ENCODE measurements around the gene BCL2. TPM values are rescaled to one million over a fixed set of nuclear protein-coding genes. Genes with fewer than 3 reads are reported as not detected.
"Not testable (repeated sequence)": the region's sequence is repeated elsewhere in the genome, so short reads cannot be mapped to it uniquely, and the experiment has no call there.

Gene BCL2
- total RNA-seq, 1 experiment from 2014 or later, result 2.5 TPM

DNA sequence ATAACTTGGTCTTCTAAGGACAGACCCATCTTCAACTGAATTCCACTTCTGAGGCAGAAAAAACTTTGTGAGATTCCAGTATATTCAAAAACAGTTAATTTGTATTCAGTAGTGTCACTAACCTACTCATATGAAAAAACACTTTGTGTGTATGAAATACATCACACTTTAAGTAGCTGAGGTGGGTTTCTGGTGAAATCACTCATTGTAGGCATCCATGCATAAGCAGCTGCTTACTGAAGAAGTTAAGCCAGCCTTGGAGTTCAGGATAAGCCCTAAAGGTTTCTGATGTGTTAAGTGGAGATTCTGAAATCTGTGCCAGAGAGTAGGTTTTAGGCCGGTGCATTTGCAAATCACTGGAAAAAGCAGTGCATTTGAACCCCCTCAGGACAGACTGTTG is 128.2 kb downstream of the BCL2 start:
- CTCF ChIA-PET, result no interaction called here
- Histone ChIP-seq H3K79me2 (ENCODE audit: insufficient read depth, low read length) (no peaks in the 10 kb centered on the region), H3K4me3 (replicated peaks in 1 of 2; ENCODE audit: low read depth in 1 of 2, low read length in 2 of 2) (no peak overlapping the region), H4K20me1 (ENCODE audit: insufficient read depth) (no peaks in the 10 kb centered on the region), H3K9me3 (ENCODE audit: control insufficient read depth in 1 of 2, insufficient read depth in 1 of 2, low read depth in 1 of 2, low read length in 2 of 2) (no peaks in the 10 kb centered on the region), H3K27ac (ENCODE audit: low read depth, low read length) (no peak overlapping the region), H3K27me3 (ENCODE audit: insufficient read depth, low read length) (0 out of 2 replicates have a peak, but pooled peaks cover 4% of the 10 kb centered on the region), H3K9me2 (ENCODE audit: insufficient read depth) (no peaks in the 10 kb centered on the region), H3K9ac (ENCODE audit: low read length) (no peak overlapping the region), H3K4me1 (ENCODE audit: control insufficient read depth in 1 of 2, insufficient read depth in 2 of 2, low read length in 2 of 2) (no peaks in the 10 kb centered on the region), H3K4me2 (ENCODE audit: low read length) (no peak overlapping the region), H2AFZ (ENCODE audit: low read depth, low read length, poor library complexity, severe bottlenecking) (no peak overlapping the region), H3K36me3 (ENCODE audit: control insufficient read depth in 1 of 2, insufficient read depth in 2 of 2, low read length in 2 of 2) (no peaks in the 10 kb centered on the region)
- TF ChIP-seq POLR2A (IDR thresholded peaks at IDR 0.05; ENCODE audit: borderline replicate concordance, extremely low read depth, insufficient read depth, insufficient read length) (no peak), EGR1 (IDR thresholded peaks at IDR 0.05; ENCODE audit: low read depth) (no peak), ZNF274 (IDR thresholded peaks at IDR 0.05; ENCODE audit: low read depth, low read length) (no peak), ZFX (IDR thresholded peaks at IDR 0.05) (no peak), FOSL1 (IDR thresholded peaks at IDR 0.05; ENCODE audit: low read depth) (no peak)
- TF ChIP-seq, protein P1, sequence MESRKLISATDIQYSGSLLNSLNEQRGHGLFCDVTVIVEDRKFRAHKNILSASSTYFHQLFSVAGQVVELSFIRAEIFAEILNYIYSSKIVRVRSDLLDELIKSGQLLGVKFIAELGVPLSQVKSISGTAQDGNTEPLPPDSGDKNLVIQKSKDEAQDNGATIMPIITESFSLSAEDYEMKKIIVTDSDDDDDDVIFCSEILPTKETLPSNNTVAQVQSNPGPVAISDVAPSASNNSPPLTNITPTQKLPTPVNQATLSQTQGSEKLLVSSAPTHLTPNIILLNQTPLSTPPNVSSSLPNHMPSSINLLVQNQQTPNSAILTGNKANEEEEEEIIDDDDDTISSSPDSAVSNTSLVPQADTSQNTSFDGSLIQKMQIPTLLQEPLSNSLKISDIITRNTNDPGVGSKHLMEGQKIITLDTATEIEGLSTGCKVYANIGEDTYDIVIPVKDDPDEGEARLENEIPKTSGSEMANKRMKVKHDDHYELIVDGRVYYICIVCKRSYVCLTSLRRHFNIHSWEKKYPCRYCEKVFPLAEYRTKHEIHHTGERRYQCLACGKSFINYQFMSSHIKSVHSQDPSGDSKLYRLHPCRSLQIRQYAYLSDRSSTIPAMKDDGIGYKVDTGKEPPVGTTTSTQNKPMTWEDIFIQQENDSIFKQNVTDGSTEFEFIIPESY (IDR thresholded peaks at IDR 0.05; ENCODE audit: extremely low read depth, insufficient replicate concordance, low read length), result no peak
- TF ChIP-seq, protein P2, sequence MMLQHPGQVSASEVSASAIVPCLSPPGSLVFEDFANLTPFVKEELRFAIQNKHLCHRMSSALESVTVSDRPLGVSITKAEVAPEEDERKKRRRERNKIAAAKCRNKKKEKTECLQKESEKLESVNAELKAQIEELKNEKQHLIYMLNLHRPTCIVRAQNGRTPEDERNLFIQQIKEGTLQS (IDR thresholded peaks at IDR 0.05), result no peak
- TF ChIP-seq, protein P3, sequence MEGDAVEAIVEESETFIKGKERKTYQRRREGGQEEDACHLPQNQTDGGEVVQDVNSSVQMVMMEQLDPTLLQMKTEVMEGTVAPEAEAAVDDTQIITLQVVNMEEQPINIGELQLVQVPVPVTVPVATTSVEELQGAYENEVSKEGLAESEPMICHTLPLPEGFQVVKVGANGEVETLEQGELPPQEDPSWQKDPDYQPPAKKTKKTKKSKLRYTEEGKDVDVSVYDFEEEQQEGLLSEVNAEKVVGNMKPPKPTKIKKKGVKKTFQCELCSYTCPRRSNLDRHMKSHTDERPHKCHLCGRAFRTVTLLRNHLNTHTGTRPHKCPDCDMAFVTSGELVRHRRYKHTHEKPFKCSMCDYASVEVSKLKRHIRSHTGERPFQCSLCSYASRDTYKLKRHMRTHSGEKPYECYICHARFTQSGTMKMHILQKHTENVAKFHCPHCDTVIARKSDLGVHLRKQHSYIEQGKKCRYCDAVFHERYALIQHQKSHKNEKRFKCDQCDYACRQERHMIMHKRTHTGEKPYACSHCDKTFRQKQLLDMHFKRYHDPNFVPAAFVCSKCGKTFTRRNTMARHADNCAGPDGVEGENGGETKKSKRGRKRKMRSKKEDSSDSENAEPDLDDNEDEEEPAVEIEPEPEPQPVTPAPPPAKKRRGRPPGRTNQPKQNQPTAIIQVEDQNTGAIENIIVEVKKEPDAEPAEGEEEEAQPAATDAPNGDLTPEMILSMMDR (IDR thresholded peaks at IDR 0.05 in 2 of 3, conservative IDR thresholded peaks at IDR 0.05 in 1 of 3; ENCODE audit: borderline replicate concordance in 1 of 3, insufficient read depth in 1 of 3, low read depth in 2 of 3, low read length in 2 of 3), result no peak
- DNase-seq (ENCODE audit: low read depth, low spot score) (no peak), ATAC-seq (no peak)
- intact Hi-C loops (cut with micrococcal nuclease), result no loop called here
- RAD21 ChIA-PET (ENCODE audit: low non-redundant PET in 1 of 2, low total read pairs in 2 of 2, uncharacterized antibody in 2 of 2, unreplicated experiment in 2 of 2), result no interaction called here
- POLR2A ChIA-PET, result no interaction called here
- no TSS peak for BruUV-seq (replicated peaks)

DNA sequence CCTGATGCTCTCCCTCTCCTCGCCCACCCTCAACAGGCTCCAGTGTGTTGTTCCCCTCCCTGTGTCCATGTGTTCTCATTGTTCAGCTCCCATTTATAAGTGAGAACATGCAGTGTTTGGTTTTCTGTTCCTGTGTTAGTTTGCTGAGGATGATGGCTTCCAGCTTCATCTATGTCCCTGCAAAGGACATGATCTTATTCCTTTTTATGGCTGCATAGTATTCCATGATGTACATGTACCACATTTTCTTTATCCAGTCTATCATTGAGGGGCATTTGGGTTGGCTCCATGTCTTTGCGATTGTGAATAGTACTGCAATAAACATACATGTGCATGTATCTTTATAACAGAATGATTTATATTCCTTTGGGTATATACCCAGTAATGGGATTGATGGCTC is 128.7 kb downstream of the BCL2 start:
- H4K20me1 ChIP-seq (ENCODE audit: insufficient read depth); CTCF ChIA-PET; H3K9me2 ChIP-seq (ENCODE audit: insufficient read depth); H2AFZ ChIP-seq (ENCODE audit: low read depth, low read length, poor library complexity, severe bottlenecking); H3K9ac ChIP-seq (ENCODE audit: low read length); ATAC-seq; POLR2A ChIA-PET; RAD21 ChIA-PET (ENCODE audit: low non-redundant PET in 1 of 2, low total read pairs in 2 of 2, uncharacterized antibody in 2 of 2, unreplicated experiment in 2 of 2); H3K27me3 ChIP-seq (ENCODE audit: insufficient read depth, low read length); DNase-seq (ENCODE audit: low read depth, low spot score); intact Hi-C loops (cut with micrococcal nuclease); H3K9me3 ChIP-seq (ENCODE audit: control insufficient read depth in 1 of 2, insufficient read depth in 1 of 2, low read depth in 1 of 2, low read length in 2 of 2); H3K36me3 ChIP-seq (ENCODE audit: control insufficient read depth in 1 of 2, insufficient read depth in 2 of 2, low read length in 2 of 2); H3K79me2 ChIP-seq (ENCODE audit: insufficient read depth, low read length); H3K27ac ChIP-seq (ENCODE audit: low read depth, low read length); H3K4me2 ChIP-seq (ENCODE audit: low read length); H3K4me1 ChIP-seq (ENCODE audit: control insufficient read depth in 1 of 2, insufficient read depth in 2 of 2, low read length in 2 of 2); BruUV-seq (replicated peaks); H3K4me3 ChIP-seq (replicated peaks in 1 of 2; ENCODE audit: low read depth in 1 of 2, low read length in 2 of 2): not testable (repeated sequence)
